ENCODE results near the gene CPNE9. TPM values are rescaled to one million over a fixed set of nuclear protein-coding genes. Genes with fewer than 3 reads are reported as not detected.

The CPNE9 gene
- total RNA-seq, 1 donor from 2014 or later, result not detected

DNA sequence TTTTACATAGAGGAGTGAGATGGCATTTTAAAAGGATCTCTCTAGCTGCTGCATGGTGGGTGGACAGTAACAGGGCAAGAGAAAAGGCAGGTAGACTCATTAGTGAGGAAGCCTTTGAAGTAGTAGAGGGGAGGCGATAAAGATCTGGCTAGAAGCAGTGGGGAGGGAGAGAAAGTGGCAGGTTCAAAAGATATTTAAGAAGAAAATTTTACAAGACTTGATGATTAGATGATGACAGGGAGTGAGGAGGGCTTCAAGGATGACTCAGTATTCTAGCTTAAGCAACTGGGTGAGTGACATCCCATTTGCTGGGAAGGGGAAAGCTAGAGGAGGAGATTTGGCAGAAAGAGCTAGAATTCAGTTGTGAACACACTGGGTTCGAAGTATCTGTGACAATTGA is 24.1 kb downstream of the CPNE9 start:
- Mint-ChIP-seq H3K4me1 (ENCODE audit: unreplicated experiment) (peaks cover 16% of the 10 kb centered on the region), H3K27me3 (ENCODE audit: unreplicated experiment) (peaks cover 25% of the 10 kb centered on the region), H3K36me3 (ENCODE audit: unreplicated experiment) (no peaks in the 10 kb centered on the region), H3K4me3 (ENCODE audit: unreplicated experiment) (no peak overlapping the region), H3K27ac (ENCODE audit: unreplicated experiment) (no peak overlapping the region), H3K9me3 (ENCODE audit: unreplicated experiment) (no peaks in the 10 kb centered on the region)
- TF ChIP-seq, protein P1, sequence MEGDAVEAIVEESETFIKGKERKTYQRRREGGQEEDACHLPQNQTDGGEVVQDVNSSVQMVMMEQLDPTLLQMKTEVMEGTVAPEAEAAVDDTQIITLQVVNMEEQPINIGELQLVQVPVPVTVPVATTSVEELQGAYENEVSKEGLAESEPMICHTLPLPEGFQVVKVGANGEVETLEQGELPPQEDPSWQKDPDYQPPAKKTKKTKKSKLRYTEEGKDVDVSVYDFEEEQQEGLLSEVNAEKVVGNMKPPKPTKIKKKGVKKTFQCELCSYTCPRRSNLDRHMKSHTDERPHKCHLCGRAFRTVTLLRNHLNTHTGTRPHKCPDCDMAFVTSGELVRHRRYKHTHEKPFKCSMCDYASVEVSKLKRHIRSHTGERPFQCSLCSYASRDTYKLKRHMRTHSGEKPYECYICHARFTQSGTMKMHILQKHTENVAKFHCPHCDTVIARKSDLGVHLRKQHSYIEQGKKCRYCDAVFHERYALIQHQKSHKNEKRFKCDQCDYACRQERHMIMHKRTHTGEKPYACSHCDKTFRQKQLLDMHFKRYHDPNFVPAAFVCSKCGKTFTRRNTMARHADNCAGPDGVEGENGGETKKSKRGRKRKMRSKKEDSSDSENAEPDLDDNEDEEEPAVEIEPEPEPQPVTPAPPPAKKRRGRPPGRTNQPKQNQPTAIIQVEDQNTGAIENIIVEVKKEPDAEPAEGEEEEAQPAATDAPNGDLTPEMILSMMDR (IDR thresholded peaks at IDR 0.05), result no peak
- DNase-seq (ENCODE audit: extremely low spot score, unreplicated experiment), result no peak

DNA sequence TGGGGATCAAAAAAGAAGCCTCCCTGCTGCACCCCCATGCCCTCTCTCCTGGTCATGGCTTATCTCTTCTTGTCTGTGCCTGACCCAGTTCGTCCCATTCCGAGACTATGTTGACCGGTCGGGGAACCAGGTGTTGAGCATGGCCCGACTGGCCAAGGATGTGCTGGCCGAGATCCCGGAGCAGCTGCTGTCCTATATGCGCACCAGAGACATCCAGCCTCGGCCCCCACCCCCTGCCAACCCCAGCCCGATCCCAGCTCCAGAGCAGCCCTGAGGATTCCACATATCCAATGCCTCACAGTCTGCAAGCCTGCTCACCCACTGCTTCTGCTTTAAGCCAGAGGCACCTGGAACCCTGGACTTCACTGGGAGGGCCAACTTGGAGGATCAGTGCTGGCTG is 25.8 kb downstream of the CPNE9 start:
- Mint-ChIP-seq H3K4me3 (ENCODE audit: unreplicated experiment) (no peak overlapping the region), H3K27me3 (ENCODE audit: unreplicated experiment) (peaks cover 18% of the 10 kb centered on the region), H3K4me1 (ENCODE audit: unreplicated experiment) (peaks cover 27% of the 10 kb centered on the region), H3K36me3 (ENCODE audit: unreplicated experiment) (peaks cover under 1% of the 10 kb centered on the region), H3K27ac (ENCODE audit: unreplicated experiment) (no peak overlapping the region), H3K9me3 (ENCODE audit: unreplicated experiment) (no peaks in the 10 kb centered on the region)
- TF ChIP-seq, protein P1 (IDR thresholded peaks at IDR 0.05), result no peak
- DNase-seq (ENCODE audit: extremely low spot score, unreplicated experiment), result no peak

DNA sequence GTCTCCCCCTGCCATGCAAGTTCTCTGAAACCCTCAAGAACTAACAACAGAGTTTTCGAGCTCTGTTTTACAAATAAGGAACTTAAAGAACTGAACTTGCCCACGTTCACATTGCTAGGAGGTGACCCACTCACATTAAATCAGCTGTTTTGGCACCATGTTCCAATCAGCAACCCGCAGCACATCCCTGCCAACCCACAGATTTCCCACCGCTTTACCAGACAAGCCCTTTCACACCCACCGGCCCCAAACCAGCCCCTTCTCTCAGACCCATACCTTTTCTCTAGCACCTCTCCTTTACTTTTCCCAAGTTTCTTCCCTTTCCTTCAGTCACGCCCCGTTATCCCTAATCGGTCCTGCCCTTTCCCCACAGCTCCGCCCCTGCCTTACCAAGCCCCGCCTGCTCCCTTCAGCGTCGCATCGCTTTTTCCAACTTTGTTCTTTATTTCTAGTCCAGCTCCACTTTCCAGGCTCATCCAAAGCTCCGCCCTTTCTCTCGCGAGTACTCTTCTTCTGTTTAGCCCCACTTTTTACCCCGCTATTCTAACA is 27.1 kb downstream of the CPNE9 start:
- Mint-ChIP-seq H3K9me3 (ENCODE audit: unreplicated experiment) (no peaks in the 10 kb centered on the region), H3K4me3 (ENCODE audit: unreplicated experiment) (peak overlapping the region; percentile 80), H3K27me3 (ENCODE audit: unreplicated experiment) (peaks cover 16% of the 10 kb centered on the region), H3K27ac (ENCODE audit: unreplicated experiment) (peak overlapping the region; percentile 94), H3K4me1 (ENCODE audit: unreplicated experiment) (peaks cover 27% of the 10 kb centered on the region), H3K36me3 (ENCODE audit: unreplicated experiment) (peaks cover 6% of the 10 kb centered on the region)
- DNase-seq (ENCODE audit: extremely low spot score, unreplicated experiment), result no peak
- TF ChIP-seq, protein P1 (IDR thresholded peaks at IDR 0.05), result no peak

DNA sequence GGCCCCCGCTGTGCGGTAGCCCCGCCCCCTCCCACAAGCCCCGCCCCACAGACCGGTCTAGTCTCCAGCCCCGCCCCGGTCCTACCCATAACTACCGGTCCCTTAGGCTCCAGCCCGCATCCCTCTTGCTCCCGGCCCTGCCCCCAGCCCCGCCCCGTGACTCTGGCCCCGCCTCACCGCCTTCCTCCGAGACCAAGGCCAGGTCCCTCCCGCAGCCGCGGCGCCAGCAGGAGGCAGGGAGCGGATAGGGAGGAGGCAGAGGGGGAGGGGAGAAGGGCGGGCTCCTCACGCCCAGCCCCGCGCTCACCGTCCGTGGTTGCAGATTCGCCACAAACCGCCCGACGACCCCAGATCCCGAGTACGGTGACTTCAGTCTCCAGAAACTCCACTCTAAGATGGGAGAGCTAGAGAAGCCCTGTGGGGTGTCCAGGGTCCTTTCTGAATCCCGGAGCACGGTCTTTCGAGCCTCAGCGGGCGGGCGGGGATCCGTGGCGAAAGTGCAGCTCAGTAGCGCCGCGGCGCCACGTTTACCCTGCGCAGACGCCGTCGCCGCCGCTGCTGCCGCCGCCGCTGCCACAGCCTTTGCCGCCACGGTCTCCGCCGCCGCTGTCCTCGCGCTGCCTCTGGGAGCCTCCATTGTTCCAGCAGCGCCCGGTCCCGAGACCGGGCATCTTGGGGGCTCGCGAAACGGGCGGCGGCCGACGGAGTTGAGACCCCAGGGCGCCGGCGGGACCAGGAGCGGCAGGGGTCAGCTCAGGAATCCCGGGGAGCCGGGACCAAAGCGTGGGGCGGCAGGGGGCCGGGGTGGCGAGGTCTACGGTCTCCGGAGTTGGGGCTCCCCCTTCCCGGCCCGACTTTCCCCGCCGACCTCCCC is 27.8 kb downstream of the CPNE9 start, which contains the start of gene BRPF1:
Gene BRPF1 (plus strand): TSS at position 530 of the 874 bp plus-strand sequence. CDS start 2,406 bp downstream, outside the sequence.
- TF ChIP-seq, protein P1 (IDR thresholded peaks at IDR 0.05), result peak; percentile 25
- Mint-ChIP-seq H3K9me3 (ENCODE audit: unreplicated experiment) (no peaks in the 10 kb centered on the region), H3K27me3 (ENCODE audit: unreplicated experiment) (peaks cover 12% of the 10 kb centered on the region), H3K4me3 (ENCODE audit: unreplicated experiment) (peak within 1 kb of the TSS; percentile 80), H3K36me3 (ENCODE audit: unreplicated experiment) (peaks cover 10% of the 10 kb centered on the region), H3K4me1 (ENCODE audit: unreplicated experiment) (peaks cover 27% of the 10 kb centered on the region), H3K27ac (ENCODE audit: unreplicated experiment) (peak within 1 kb of the TSS; percentile 97)
- DNase-seq (ENCODE audit: extremely low spot score, unreplicated experiment), result peak; percentile 100

Measured in osteocyte (in vitro differentiated cells).